ENCODE measurements around the gene TNFSF15.

DNA sequence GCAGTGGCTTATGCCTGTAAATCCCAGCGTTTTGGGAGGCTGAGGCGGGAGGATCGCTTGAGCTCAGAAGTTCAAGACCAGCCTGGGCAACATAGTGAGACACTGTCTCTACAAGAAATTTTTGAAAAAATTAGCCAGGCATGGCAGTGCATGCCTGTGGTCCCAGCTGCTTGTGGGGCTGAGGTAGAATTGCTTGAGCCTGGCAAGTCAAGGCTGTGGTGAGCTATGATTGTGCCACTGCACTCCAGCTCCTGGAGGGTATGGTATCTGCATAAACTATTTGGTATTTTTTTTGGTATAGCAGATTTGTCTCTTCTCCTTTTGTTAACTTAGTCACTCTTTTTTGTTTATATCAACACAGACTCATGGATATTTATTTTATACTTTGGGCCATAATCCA lies 62.4 kb downstream of the TNFSF15 start:
- TF ChIP-seq CTCF (IDR thresholded peaks at IDR 0.05) (no peak), POLR2A (IDR thresholded peaks at IDR 0.05) (no peak), EP300 (IDR thresholded peaks at IDR 0.05) (no peak)
